Suppressor macrophage treated with lipopolysaccharide for 4 hours (primary cell): ENCODE data around the gene SLC25A43.
"Not testable (repeated sequence)": the region's sequence is repeated elsewhere in the genome, so short reads cannot be mapped to it uniquely, and the experiment has no call there.

ENCODE experiments used
- DNase-seq: peaks from one replicate; pipeline ENCODE4 v3.0.0-alpha.2; 2020

The SLC25A43 gene

DNA sequence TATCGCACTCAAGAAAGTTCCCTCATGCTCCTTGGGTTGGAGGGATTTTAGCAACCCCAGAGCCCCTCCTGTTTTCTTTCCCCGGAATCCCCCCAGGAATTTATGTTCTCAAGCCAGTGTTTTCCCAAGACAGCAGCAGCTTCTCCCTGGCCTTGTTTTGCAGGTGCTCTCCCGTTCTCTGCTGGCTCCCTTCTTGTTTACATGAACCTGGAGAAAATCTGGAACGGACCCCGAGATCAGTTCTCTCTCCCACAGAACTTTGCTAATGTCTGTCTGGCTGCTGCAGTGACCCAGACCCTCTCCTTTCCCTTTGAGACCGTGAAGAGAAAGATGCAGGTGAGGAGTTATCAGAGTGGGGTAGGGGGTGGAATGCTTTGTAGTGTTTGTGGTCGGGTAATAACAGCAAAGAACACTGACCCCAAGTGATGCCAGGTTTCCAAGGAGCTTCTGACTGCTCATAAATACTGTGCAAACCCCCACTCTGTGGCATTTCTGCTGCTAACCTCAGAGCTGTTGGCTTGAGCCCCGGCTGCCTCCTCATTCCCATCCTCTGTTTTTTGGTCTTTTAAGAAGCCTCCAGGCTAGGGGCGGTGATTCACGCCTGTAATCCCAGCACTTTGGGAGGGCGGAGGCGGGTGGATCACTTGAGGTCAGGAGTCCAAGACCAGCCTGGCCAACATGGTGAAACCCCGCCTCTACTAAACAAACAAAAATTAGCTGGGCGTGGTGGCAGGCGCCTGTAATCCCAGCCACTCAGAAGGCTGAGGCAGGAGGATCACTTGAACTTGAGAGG lies 11.1 kb downstream of the SLC25A43 start:
- no peak for DNase-seq

DNA sequence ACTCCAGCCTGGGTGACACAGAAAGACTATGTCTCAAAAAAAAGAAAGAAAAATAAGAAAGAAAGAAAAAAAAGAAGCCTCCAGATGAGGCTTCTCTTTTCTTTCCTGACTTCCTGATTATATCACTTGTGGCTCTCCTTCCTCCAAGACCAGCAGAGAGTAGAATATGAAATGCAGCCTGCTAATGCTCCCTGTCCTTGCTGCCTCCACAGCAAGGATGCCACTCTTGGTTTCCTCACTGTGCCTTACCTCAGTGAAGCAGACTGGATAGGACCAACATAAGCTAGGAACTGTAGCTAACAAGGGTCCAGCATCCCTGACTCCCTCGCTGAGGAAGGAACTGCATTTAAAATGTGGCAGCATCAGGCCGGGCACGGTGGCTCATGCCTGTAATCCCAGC lies 11.7 kb downstream of the SLC25A43 start:
- no peak for DNase-seq

GRCh38 chrX:119411959-119412358 lies 12.8 kb downstream of the SLC25A43 start:
- no peak for DNase-seq

DNA sequence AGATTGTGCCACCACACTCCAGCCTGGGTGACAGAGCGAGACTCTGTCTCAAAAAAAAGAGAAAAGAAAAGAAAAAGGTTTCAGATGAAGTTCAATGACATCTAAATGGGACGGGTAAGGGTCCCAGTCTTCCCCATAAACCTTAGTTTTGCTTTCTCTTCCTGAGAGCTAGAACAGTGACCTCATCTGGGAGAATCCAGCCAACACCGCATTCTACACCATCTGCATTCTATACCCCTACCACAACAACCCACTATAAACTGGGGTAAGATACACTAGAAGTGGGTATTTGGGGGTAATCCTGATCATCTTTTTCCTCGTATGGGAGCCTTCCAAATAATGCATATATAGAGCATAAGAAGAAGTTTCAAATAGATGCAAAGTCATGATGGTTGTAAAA lies 18.2 kb downstream of the SLC25A43 start:
- no peak for DNase-seq

DNA sequence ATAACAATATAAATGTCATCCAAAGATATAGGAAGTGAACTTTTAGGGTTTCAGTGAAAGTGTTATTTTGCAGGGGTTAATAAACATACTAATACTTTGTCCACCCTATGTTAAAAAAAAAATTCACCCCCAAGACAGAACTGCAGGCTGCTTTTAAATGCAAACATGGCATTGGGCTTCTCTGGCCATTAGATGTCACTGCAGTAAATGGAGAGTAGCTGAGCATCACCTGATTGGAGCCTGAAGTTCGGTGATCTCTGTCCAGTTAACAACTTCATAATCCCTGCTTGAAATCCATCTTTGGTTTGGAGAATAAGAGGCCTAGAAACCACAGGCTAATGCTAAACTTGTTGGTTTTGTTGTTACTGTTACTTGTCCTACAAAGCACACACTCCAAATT lies 18.7 kb downstream of the SLC25A43 start:
- no peak for DNase-seq

- no peak for DNase-seq
Measured at GRCh38 chrX:119419146-119419545, 20.0 kb downstream of the SLC25A43 start.

- no peak for DNase-seq
Measured at GRCh38 chrX:119419898-119420297, 20.8 kb downstream of the SLC25A43 start.

DNA sequence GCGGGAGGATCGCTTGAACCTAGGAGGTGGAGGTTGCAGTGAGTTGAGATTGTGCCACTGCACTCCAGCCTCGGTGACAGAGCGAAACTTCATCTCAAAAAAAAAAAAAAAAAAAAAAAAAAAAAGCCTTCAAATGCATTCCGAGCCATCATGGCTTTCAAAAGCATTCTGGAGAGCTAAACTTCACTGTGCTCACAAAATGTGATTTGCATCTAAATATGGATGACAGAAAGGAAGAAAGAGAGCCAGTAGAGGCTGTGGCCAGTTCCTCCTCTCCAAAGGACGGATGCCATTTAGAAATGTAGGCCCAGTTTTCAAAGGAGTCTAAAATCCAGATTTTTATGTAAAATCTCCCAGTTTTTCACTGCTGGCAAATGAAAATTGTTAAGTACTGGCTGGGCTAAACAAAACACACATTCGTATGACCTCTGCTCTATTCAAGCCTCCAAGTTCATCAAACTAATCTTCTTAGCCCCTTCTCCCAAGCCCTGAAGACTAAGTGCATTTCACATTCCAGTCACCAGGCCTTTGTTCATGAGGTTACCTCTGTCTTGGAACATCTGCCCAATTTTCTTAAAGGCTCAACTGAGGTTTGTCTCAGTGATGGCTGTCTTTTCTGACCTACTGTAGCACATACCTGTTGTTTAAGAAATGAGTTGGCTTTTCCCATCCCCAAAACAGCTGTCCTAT lies 22.0 kb downstream of the SLC25A43 start:
- no peak for DNase-seq

DNA sequence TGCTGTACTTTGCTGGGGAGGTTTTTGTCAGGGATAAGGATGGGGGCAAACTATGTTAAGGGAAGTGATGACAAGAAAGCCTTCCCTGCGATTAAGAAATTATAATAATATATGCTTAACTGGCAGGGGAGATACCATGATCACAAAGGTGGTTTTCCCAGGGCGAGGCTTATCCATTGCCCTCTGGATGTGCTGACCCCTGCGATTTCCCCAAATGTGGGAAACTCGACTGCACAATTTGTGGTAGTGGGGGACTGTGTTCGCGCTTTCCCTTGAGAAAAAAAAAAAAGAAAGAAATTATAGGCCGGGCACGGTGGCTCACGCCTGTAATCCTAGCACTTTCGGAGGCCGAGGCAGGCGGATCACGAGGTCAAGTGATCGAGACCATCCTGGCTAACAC lies 24.5 kb downstream of the SLC25A43 start:
- no peak for DNase-seq

- DNase-seq, result no peak
Measured at GRCh38 chrX:119424999-119425398, 25.9 kb downstream of the SLC25A43 start.

GRCh38 chrX:119427024-119427794 lies 28.1 kb downstream of the SLC25A43 start:
- no peak for DNase-seq

DNA sequence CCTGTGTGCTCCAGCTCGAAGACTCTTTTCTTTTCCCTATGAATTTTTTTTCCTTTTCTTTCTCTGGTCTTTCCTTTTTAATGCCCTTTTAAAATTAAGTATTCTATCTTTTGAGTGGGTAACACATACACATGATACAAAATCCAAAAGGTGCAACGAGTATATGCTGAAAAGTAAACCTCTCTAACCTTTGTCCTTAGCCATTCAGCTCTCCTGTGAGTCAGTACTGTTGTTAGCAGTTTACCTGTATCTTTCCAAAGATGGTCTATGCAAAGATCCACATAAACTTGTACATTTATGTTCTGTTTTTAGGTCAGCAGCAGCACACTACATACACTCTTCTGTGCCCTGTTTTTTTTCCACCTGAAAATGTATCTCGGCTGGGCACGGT lies 28.7 kb downstream of the SLC25A43 start:
- no peak for DNase-seq

GRCh38 chrX:119429471-119429870 lies 30.3 kb downstream of the SLC25A43 start:
- no peak for DNase-seq

DNA sequence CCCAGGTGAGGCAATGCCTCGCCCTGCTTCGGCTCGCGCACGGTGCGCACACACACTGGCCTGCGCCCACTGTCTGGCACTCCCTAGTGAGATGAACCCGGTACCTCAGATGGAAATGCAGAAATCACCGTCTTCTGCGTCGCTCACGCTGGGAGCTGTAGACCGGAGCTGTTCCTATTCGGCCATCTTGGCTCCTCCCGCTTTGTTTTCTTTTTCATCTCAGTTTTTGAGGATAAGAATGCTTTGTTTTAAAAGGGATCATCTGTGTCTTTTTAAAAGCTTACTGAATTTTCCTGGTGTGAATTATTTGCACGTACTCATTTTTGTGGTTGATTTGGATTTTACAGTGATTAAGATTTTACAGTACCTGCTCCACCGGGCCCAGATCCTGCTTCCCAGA lies 42.2 kb downstream of the SLC25A43 start:
- DNase-seq, result not testable (repeated sequence)

DNA sequence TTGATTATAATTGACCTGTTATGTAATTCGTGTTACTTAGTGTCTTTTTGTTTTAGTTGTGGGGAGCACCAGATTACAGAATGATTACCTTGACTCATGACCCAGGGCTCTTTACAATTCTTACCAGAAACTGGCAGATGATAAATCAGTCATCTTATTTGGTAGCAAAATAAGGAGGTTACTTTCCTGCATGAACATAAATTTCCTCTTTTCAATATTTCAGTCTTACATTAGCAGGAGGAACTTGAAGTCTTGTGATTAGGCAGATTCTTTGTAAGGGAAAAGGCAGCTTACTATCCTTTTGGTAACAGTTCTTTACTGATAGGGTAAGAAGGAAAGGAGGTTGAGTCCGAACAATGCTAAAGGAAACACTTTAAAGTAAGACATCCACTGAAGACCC lies 43.1 kb downstream of the SLC25A43 start:
- peak; percentile 42 for DNase-seq

GRCh38 chrX:119453202-119453601 lies 54.1 kb downstream of the SLC25A43 start:
- DNase-seq, result no peak

- DNase-seq, result no peak
Measured at GRCh38 chrX:119455264-119455663, 56.1 kb downstream of the SLC25A43 start.

- no peak for DNase-seq
Measured at GRCh38 chrX:119459181-119459580, 60.0 kb downstream of the SLC25A43 start.

GRCh38 chrX:119465555-119465954 lies 66.4 kb downstream of the SLC25A43 start:
- DNase-seq, result no peak

GRCh38 chrX:119466970-119467369 lies 67.8 kb downstream of the SLC25A43 start:
- DNase-seq, result no peak

- no peak for DNase-seq
Measured at GRCh38 chrX:119467433-119467832, 68.3 kb downstream of the SLC25A43 start.

- peak; percentile 89 for DNase-seq
Measured at GRCh38 chrX:119467842-119468550, 68.9 kb downstream of the SLC25A43 start, which contains the start of gene SLC25A5. Gene SLC25A5 (plus strand): TSS chrX:119468444. CDS start chrX:119468516, 72 bp downstream.
